Skeletal muscle cell (primary cell): Measurements from ENCODE around the gene OLFM1.

Source experiments
- DNase-seq: peaks from one replicate; pipeline ENCODE4 v3.0.0-alpha.2; 2010; ENCODE audit warnings: low read depth
- H3K4me3 ChIP-seq: 2 replicates; pipeline ENCODE4 v1.5.1; 2011; ENCODE audit warnings: low read depth, mild to moderate bottlenecking, control low read depth, low read length, moderate library complexity

Gene OLFM1

GRCh38 chr9:135122316-135122715 lies 34.8 kb downstream of the OLFM1 start:
- H3K4me3 ChIP-seq, result no peak overlapping the region
- no peak for DNase-seq

GRCh38 chr9:135123126-135123772 lies 35.8 kb downstream of the OLFM1 start:
- no peak for DNase-seq
- H3K4me3 ChIP-seq, result no peak overlapping the region

DNA sequence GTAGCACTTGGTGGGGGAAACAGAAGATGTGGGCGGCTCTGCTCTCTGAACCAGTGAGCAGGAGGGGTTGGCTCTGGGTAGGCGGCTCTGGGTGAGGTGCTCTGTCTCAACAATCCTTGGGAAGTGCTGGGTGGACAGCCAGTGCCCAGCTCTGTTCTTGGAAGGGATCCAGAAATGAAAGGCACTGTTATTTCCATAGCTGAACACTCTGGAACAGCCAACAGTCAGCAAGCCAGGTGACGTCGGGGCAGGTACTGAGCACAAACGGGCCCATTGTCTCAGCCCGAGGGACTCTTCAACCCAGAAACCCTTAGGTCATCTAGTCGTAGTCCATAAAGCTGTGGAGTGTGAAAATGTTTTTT lies 36.3 kb downstream of the OLFM1 start:
- no peak for DNase-seq
- H3K4me3 ChIP-seq, result no peak overlapping the region

DNA sequence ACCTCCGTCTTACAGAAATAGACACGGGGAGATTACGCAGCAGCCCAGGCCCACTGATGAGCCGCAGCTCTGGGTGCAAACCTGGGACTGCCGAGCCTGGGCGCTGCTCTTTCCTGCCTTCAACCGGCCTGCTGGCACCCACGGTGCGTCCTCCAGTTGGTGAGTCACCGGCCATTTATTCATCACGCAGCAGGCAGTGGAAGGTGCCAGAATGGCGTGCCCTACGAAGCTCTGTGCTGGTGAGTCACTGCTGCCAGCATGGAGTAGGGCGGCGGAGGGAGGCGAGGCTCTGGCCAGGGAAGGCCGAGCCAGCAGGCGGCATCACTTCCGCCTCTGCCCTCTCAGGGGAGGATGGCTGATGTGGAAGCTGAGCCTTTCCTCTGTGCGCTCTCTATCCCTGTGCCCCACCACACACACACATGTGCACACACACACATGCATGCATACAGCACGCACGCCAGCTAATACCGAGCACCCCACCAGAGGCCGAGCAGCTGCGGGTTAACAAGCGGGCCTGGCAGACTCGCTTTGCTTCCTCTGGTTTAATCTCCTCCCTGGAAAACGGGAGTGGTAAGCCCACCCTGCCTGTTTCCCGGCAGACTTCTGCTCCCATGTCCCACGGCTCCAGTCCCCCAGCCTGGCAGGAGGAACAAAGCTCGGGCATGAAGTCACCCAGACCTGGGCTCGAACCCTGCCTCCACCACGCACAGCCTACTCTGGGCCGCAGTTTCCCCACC lies 39.2 kb downstream of the OLFM1 start:
- no peak overlapping the region for H3K4me3 ChIP-seq
- DNase-seq, result no peak

- no peak for DNase-seq
These were observed 40.5 kb downstream of the OLFM1 start for GRCh38 chr9:135127718-135128670.

GRCh38 chr9:135129137-135129695 lies 41.7 kb downstream of the OLFM1 start:
- H3K4me3 ChIP-seq, result no peak overlapping the region
- DNase-seq, result no peak

More at GRCh38 chr9:135127718-135128670, 40.5 kb downstream of the OLFM1 start:
- H3K4me3 ChIP-seq, result no peak overlapping the region

- no peak overlapping the region for H3K4me3 ChIP-seq
- DNase-seq, result no peak
These were observed 42.9 kb downstream of the OLFM1 start for GRCh38 chr9:135130207-135130976.

DNA sequence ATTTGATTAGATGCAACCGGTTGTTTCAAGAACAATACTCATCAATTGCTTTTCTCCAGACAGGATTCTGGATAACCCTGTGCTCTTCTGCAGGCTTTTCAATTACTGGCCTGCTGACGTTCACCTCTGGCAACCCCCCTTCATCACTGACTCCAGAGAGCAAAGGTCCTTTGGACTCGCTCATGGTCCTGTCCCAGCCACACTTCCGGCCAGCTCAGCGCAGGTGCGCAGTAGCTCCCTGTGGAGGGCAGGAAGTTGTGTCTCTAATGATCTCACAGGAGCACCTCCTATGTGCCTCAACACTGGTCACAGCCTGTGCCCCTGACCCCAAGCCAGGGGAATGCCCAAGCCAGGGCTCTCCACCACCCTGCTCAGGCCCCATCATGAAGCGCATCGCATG lies 44.0 kb downstream of the OLFM1 start:
- H3K4me3 ChIP-seq, result no peak overlapping the region
- DNase-seq, result no peak

- DNase-seq, result no peak
- H3K4me3 ChIP-seq, result no peak overlapping the region
These were observed 44.5 kb downstream of the OLFM1 start for GRCh38 chr9:135132008-135132407.

DNA sequence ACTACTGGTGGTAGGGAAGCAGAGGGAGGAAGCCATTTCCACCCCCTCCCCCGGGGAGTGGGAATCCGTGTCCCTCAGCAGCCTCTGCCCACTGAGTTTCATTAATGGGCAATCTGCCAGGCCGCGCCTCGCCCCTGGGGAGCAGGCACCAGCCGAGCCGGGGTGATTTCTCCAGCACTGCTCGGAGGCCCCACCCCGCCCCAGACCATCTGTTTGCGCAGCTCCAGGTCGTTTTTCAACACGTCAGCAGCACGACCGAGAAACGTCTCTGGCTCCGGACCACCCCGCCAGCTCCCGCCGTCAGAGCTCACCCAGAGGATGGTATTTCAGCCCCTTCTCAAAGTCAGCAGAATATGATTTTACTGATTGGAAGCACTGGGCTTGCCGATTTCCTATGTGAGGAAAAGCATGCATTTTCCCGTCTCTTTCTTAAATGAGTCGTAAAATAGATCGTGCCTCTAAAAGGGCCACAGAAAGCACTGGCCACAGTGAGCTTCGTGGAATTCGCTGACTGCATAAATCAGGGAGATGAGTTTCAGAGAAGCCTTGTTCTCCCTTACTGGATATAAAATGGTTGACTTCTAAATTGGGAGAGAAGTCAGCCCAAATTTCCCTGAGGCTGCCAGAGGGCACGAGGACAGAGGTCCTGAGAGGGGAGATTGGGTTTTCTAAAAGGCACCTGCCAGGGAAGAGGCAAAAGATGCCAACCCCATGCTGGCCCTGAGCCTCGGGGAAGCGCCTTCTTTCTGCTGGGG lies 47.0 kb downstream of the OLFM1 start:
- H3K4me3 ChIP-seq, result no peak overlapping the region
- DNase-seq, result no peak

DNA sequence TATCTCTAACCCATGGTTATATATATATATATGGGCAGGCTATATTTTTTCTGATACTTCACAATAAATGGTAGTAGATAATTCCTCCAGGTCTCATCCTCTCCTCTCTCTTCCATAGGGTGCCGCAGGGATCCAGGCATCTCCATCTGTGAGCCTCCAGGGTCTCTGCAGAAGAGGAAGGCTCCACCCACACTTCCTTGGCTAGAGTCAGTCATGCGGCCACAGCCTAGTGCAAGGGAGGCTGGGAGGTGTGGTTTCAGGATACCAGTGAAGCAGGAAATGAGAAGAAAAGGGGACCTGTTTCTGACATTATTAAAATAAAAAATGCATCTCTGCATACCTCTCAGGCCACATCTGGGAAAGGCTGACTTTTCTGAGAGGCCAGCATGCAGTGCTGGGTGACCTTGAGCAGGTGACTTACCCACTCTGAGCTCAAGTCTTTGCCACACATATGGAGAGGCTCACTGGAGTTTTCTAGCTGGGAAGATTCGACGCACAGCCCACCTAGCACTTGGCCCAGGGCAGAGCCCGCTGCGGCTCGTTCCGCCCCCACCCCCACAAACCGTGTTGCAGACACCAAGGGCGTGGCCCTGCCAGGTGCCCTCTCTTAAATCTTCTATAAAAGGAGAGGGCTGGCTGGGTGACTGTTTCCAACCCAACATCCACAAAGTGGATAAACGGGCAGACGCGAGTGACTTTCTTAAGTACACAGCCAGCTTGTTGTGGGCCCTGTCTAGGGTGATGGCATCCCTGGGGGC lies 47.9 kb downstream of the OLFM1 start:
- DNase-seq, result no peak
- H3K4me3 ChIP-seq, result no peak overlapping the region

DNA sequence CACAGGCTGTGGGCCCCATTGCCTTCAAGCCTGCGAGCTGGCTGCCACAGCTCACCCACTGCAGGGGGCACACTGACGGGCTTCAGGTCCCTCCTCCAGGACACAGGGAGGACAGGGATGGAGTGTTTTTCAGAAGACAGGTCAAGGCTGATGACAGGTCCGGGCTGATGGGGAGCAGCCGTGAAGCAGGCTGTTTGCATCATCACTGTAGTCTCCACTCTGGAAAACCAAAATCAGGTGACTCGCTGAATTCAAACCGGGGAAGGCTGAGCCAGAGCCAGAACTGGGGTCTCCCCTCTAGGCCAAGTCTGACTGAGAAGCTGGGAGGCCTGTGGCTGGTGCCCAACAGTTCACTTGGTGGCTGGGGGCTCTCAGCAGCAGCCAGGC lies 48.5 kb downstream of the OLFM1 start:
- H3K4me3 ChIP-seq, result no peak overlapping the region
- no peak for DNase-seq

DNA sequence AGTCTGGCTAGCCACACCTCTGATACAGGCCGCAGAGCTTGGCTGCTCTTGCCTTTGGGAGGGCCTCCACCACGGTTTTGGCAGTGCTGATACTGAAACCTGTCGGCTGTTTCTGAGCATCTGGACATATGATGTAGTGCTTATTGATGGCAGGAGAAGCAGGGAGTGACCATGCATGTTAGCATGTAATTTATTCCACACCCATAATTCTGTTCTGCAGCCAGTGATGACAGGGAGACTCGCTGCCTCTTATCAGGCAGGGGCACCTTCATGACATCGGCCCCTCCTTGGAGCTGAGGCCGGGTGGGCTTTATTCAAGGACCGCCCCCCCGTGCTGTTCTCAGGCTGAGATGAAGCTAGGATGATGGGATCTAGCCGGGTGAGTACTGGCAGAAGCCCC lies 49.0 kb downstream of the OLFM1 start:
- no peak overlapping the region for H3K4me3 ChIP-seq
- no peak for DNase-seq

GRCh38 chr9:135136991-135137832 lies 49.7 kb downstream of the OLFM1 start:
- H3K4me3 ChIP-seq, result no peak overlapping the region
- no peak for DNase-seq

GRCh38 chr9:135138078-135138855 lies 50.8 kb downstream of the OLFM1 start:
- DNase-seq, result no peak
- H3K4me3 ChIP-seq, result no peak overlapping the region

DNA sequence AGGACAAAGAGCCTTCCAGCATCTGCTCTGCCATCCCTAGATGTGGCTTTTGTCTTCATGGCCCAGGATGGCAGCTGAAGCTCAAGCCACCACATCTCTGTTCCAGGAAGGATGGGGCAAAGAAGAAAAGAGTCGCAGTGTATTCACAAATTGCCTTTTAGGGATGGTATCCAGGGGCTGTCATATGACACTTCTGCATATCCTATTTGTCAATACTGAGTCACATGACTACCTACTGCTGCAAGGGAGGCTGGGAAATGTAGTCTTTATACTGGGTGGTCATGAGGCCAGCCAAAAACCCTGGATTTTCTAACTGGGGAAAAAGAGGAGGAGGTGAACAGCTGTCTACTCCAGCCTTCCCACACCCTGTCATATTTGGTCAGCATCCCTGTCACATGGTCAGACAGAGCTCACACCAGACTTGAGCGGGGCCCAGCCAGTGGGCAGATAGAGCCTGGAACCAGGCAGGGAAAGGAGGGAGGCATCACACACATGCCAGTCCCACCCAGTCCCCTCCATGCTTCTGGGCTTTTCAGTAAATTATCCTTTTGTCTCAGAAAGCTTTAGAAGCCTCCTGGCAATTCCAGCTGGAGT lies 52.0 kb downstream of the OLFM1 start:
- no peak for DNase-seq

More for the DNA sequence above, 52.0 kb downstream of the OLFM1 start:
- H3K4me3 ChIP-seq, result no peak overlapping the region
